ENCODE results near the gene SND1.

SND1 gene

DNA sequence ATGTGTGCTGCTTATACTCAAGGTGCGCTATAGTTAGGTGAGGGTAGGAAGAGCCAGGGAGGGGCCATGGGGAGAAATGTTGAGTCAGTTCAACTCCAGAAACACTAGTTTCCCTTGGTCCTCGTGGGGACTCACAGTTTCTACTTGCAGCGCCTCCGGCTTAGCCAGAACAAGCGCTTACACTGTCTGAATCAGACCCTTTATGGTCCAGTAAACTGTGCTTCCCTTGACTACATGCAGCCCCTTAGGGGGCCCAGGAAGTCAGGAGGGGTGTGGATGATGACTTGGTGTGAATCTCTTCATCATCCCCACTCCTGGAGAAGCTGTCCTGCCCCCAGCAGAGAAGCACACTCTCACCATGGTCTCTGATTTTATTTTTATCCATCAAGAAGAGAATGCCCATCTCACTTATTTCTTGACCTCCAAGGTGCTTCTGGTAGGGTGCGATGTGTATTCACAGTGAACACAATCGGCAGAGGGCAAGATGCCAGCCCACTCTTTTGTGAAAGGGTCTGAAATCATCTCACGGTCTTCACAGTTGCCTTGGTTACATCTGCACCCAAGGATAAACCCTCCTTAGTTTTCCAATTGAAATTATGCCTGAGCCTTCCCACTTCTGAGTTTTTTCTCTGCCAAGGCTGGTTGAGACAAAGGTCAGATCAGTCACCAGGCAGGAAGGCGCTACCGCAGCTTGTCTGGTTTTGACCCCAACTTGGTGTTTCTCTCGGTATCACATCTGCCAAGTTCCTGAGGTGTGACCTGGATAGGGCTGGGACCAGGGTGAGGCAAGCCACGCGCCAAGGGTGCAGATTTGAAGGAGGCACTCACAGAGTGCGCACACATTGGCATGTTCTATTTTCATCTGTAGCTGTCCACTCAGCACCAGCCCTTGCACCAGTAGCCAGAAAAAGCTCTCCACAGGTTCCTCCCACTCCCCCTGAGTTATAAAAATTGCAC lies 441.9 kb downstream of the SND1 start:
- TF ChIP-seq, protein P1, sequence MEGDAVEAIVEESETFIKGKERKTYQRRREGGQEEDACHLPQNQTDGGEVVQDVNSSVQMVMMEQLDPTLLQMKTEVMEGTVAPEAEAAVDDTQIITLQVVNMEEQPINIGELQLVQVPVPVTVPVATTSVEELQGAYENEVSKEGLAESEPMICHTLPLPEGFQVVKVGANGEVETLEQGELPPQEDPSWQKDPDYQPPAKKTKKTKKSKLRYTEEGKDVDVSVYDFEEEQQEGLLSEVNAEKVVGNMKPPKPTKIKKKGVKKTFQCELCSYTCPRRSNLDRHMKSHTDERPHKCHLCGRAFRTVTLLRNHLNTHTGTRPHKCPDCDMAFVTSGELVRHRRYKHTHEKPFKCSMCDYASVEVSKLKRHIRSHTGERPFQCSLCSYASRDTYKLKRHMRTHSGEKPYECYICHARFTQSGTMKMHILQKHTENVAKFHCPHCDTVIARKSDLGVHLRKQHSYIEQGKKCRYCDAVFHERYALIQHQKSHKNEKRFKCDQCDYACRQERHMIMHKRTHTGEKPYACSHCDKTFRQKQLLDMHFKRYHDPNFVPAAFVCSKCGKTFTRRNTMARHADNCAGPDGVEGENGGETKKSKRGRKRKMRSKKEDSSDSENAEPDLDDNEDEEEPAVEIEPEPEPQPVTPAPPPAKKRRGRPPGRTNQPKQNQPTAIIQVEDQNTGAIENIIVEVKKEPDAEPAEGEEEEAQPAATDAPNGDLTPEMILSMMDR (IDR thresholded peaks at IDR 0.05; ENCODE audit: insufficient read depth, low read length), result no peak
- TF ChIP-seq, protein P2, sequence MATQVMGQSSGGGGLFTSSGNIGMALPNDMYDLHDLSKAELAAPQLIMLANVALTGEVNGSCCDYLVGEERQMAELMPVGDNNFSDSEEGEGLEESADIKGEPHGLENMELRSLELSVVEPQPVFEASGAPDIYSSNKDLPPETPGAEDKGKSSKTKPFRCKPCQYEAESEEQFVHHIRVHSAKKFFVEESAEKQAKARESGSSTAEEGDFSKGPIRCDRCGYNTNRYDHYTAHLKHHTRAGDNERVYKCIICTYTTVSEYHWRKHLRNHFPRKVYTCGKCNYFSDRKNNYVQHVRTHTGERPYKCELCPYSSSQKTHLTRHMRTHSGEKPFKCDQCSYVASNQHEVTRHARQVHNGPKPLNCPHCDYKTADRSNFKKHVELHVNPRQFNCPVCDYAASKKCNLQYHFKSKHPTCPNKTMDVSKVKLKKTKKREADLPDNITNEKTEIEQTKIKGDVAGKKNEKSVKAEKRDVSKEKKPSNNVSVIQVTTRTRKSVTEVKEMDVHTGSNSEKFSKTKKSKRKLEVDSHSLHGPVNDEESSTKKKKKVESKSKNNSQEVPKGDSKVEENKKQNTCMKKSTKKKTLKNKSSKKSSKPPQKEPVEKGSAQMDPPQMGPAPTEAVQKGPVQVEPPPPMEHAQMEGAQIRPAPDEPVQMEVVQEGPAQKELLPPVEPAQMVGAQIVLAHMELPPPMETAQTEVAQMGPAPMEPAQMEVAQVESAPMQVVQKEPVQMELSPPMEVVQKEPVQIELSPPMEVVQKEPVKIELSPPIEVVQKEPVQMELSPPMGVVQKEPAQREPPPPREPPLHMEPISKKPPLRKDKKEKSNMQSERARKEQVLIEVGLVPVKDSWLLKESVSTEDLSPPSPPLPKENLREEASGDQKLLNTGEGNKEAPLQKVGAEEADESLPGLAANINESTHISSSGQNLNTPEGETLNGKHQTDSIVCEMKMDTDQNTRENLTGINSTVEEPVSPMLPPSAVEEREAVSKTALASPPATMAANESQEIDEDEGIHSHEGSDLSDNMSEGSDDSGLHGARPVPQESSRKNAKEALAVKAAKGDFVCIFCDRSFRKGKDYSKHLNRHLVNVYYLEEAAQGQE (IDR thresholded peaks at IDR 0.05; ENCODE audit: insufficient replicate concordance, low read depth), result peak; percentile 56
- TF ChIP-seq SPI1 (IDR thresholded peaks at IDR 0.05; ENCODE audit: borderline replicate concordance, low read depth), result no peak
- TF ChIP-seq POLR2AphosphoS5 (IDR thresholded peaks at IDR 0.05; ENCODE audit: low read depth), result no peak
- no peak for TF ChIP-seq GABPA (IDR thresholded peaks at IDR 0.05; ENCODE audit: low read depth)

DNA sequence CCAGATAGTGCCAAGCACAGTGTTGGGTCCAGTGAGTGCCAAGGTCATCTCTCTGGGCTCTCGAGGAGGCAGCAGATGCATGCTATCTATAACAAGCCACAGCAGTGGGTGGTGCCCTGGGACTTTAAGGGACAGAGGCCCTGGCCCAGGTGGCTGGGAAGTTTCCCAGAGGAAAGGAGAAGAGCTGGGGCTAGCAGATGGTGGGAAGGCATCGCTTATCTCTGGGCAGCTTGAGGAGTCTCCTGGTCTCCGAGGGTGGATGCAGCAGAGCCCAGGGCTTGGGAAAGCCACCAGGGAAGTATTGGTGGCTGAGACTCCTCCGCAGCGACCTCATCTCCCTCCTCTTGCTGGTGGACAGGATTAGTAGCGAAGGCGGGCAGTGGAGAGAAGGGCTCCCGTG lies 442.7 kb downstream of the SND1 start:
- Histone ChIP-seq H3K27ac (replicated peaks) (no peak overlapping the region), H3K27me3 (ENCODE audit: insufficient read depth, poor library complexity, severe bottlenecking) (no peaks in the 10 kb centered on the region), H3K4me3 (replicated peaks; ENCODE audit: insufficient read depth, low read length) (no peak overlapping the region)
- TF ChIP-seq, protein P2 (IDR thresholded peaks at IDR 0.05; ENCODE audit: insufficient replicate concordance, low read depth), result no peak
- TF ChIP-seq, protein P1 (IDR thresholded peaks at IDR 0.05; ENCODE audit: insufficient read depth, low read length), result no peak
- TF ChIP-seq SPI1 (IDR thresholded peaks at IDR 0.05; ENCODE audit: borderline replicate concordance, low read depth) (no peak), POLR2AphosphoS5 (IDR thresholded peaks at IDR 0.05; ENCODE audit: low read depth) (no peak), GABPA (IDR thresholded peaks at IDR 0.05; ENCODE audit: low read depth) (no peak)
- DNase-seq (ENCODE audit: low read depth in 1 of 2, low spot score in 1 of 2), result no peak

More for the DNA sequence above, 441.9 kb downstream of the SND1 start:
- no peak overlapping the region for H3K4me3 ChIP-seq (replicated peaks; ENCODE audit: insufficient read depth, low read length)
- no peak for DNase-seq (ENCODE audit: low read depth in 1 of 2, low spot score in 1 of 2)
- no peaks in the 10 kb centered on the region for H3K27me3 ChIP-seq (ENCODE audit: insufficient read depth, poor library complexity, severe bottlenecking)
- no peak overlapping the region for H3K27ac ChIP-seq (replicated peaks)

DNA sequence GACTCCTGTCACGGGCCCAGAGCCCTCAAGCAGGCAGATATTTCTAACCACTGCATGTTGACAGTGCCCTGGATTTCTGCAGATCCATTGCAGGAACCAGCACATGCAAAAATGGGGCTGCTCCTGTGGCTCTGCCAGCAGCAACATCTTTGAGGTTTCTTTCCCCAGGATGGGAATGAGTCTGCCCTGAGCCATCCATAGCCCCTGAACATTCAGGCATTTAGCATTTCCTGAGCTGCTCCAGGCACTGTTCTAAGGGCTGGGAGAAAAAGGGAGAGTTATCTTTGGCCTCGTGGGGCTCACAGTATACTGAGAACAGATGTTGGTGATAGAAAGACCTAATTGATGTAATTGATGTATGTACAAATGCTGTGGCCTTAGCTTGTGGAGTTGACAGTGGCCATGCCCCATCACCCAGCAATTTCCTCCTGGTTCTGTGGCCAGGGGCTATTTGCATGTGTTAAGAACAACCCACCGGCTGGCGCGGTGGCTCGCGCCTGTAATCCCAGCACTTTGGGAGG lies 445.3 kb downstream of the SND1 start:
- no peaks in the 10 kb centered on the region for H3K27me3 ChIP-seq (ENCODE audit: insufficient read depth, poor library complexity, severe bottlenecking)

More for the DNA sequence above, 445.3 kb downstream of the SND1 start:
- no peak for TF ChIP-seq SPI1 (IDR thresholded peaks at IDR 0.05; ENCODE audit: borderline replicate concordance, low read depth)
- no peak for TF ChIP-seq POLR2AphosphoS5 (IDR thresholded peaks at IDR 0.05; ENCODE audit: low read depth)
- TF ChIP-seq GABPA (IDR thresholded peaks at IDR 0.05; ENCODE audit: low read depth), result no peak
- TF ChIP-seq, protein P2 (IDR thresholded peaks at IDR 0.05; ENCODE audit: insufficient replicate concordance, low read depth), result no peak
- TF ChIP-seq, protein P1 (IDR thresholded peaks at IDR 0.05; ENCODE audit: insufficient read depth, low read length), result no peak
- no peak for DNase-seq (ENCODE audit: low read depth in 1 of 2, low spot score in 1 of 2)
- Histone ChIP-seq H3K4me3 (replicated peaks; ENCODE audit: insufficient read depth, low read length) (no peak overlapping the region), H3K27ac (replicated peaks) (no peak overlapping the region)

All from HL-60 (cell line).